Measurements from ENCODE around the gene TRIM39. TPM values are rescaled to one million over a fixed set of nuclear protein-coding genes. Genes with fewer than 3 reads are reported as not detected.

Gene TRIM39
- total RNA-seq, 1 experiment from 2014 or later = 24.9 TPM

- H3K36me3 Mint-ChIP-seq = peaks cover 30% of the 10 kb centered on the region
- H3K4me1 Mint-ChIP-seq = peaks cover 9% of the 10 kb centered on the region
- TF ChIP-seq HMGA2 (CRISPR knock-in tag; IDR thresholded peaks at IDR 0.05) (no peak), ZNF423 (CRISPR knock-in tag; IDR thresholded peaks at IDR 0.05) (no peak), E2F1 (CRISPR knock-in tag; IDR thresholded peaks at IDR 0.05) (no peak), NR2C2 (CRISPR knock-in tag; IDR thresholded peaks at IDR 0.05) (no peak), MXD4 (CRISPR knock-in tag; IDR thresholded peaks at IDR 0.05; ENCODE audit: borderline replicate concordance) (no peak), ESRRA (CRISPR knock-in tag; IDR thresholded peaks at IDR 0.05; ENCODE audit: borderline replicate concordance) (no peak), FOXJ3 (CRISPR knock-in tag; IDR thresholded peaks at IDR 0.05; ENCODE audit: borderline replicate concordance) (no peak), HMGXB4 (CRISPR knock-in tag; IDR thresholded peaks at IDR 0.05) (no peak), PRRX2 (CRISPR knock-in tag; IDR thresholded peaks at IDR 0.05) (no peak), GABPB1 (CRISPR knock-in tag; IDR thresholded peaks at IDR 0.05) (no peak), ATF6 (CRISPR knock-in tag; IDR thresholded peaks at IDR 0.05) (no peak), ZNF138 (CRISPR knock-in tag; conservative IDR thresholded peaks at IDR 0.05) (no peak), ZNF416 (CRISPR knock-in tag; IDR thresholded peaks at IDR 0.05) (no peak), ZNF317 (CRISPR knock-in tag; IDR thresholded peaks at IDR 0.05; ENCODE audit: borderline replicate concordance, low read depth) (no peak), FOXP4 (CRISPR knock-in tag; IDR thresholded peaks at IDR 0.05) (no peak), NR3C1 (CRISPR knock-in tag; conservative IDR thresholded peaks at IDR 0.05; ENCODE audit: low read depth) (no peak), GRHL2 (CRISPR knock-in tag; IDR thresholded peaks at IDR 0.05; ENCODE audit: insufficient replicate concordance, severe bottlenecking) (no peak), ATF3 (CRISPR knock-in tag; conservative IDR thresholded peaks at IDR 0.05) (no peak), ETV6 (CRISPR knock-in tag; IDR thresholded peaks at IDR 0.05) (no peak), NFE2L1 (CRISPR knock-in tag; IDR thresholded peaks at IDR 0.05) (no peak)
- H3K4me3 Mint-ChIP-seq = peak overlapping the region; percentile 84
- ATAC-seq (no peak), DNase-seq (ENCODE audit: low spot score) (no peak)
- H3K9me3 Mint-ChIP-seq = no peaks in the 10 kb centered on the region
- ChIA-PET CTCF (no interaction called here), POLR2A (no interaction called here)
- H3K27me3 Mint-ChIP-seq (ENCODE audit: low read depth) = peaks cover 1% of the 10 kb centered on the region
- no peak overlapping the region for H3K27ac Mint-ChIP-seq
Measured at GRCh38 chr6:30345852-30346251, 19.1 kb downstream of the TRIM39 start.

GRCh38 chr6:30348957-30349356 is 22.2 kb downstream of the TRIM39 start:
- no peak for DNase-seq (ENCODE audit: low spot score)
- H3K9me3 Mint-ChIP-seq = no peaks in the 10 kb centered on the region
- no peak for ATAC-seq
- H3K36me3 Mint-ChIP-seq = peaks cover 16% of the 10 kb centered on the region
- CTCF ChIA-PET = no interaction called here
- no peak overlapping the region for H3K4me3 Mint-ChIP-seq
- H3K4me1 Mint-ChIP-seq = peaks cover 9% of the 10 kb centered on the region
- POLR2A ChIA-PET = no interaction called here
- H3K27me3 Mint-ChIP-seq (ENCODE audit: low read depth) = peaks cover 22% of the 10 kb centered on the region
- no peak overlapping the region for H3K27ac Mint-ChIP-seq
- TF ChIP-seq HMGXB4 (CRISPR knock-in tag; IDR thresholded peaks at IDR 0.05) = no peak
- TF ChIP-seq IRF1 (CRISPR knock-in tag; IDR thresholded peaks at IDR 0.05) = no peak
- no peak for TF ChIP-seq NFATC4 (CRISPR knock-in tag; IDR thresholded peaks at IDR 0.05)
- TF ChIP-seq NR2C2 (CRISPR knock-in tag; IDR thresholded peaks at IDR 0.05) = no peak
- TF ChIP-seq ZNF423 (CRISPR knock-in tag; IDR thresholded peaks at IDR 0.05) = no peak
- no peak for TF ChIP-seq E2F1 (CRISPR knock-in tag; IDR thresholded peaks at IDR 0.05)
- TF ChIP-seq FOXK1 (CRISPR knock-in tag; IDR thresholded peaks at IDR 0.05) = no peak
- TF ChIP-seq TEAD4 (CRISPR knock-in tag; IDR thresholded peaks at IDR 0.05) = no peak
- no peak for TF ChIP-seq ZNF232 (CRISPR knock-in tag; IDR thresholded peaks at IDR 0.05)
